HG02642 (cell line): ENCODE data around the gene SLC16A8.
"Not testable (repeated sequence)": the region's sequence is repeated elsewhere in the genome, so short reads cannot be mapped to it uniquely, and the experiment has no call there.

Experiments
- ATAC-seq: cut with Tn5 transposase; IDR thresholded peaks from one replicate; pipeline ENCODE4 v1.9.1; 2021; ENCODE audit warnings: mild to moderate bottlenecking; ENCODE audit not compliant: unreplicated experiment, poor library complexity

Gene SLC16A8

DNA sequence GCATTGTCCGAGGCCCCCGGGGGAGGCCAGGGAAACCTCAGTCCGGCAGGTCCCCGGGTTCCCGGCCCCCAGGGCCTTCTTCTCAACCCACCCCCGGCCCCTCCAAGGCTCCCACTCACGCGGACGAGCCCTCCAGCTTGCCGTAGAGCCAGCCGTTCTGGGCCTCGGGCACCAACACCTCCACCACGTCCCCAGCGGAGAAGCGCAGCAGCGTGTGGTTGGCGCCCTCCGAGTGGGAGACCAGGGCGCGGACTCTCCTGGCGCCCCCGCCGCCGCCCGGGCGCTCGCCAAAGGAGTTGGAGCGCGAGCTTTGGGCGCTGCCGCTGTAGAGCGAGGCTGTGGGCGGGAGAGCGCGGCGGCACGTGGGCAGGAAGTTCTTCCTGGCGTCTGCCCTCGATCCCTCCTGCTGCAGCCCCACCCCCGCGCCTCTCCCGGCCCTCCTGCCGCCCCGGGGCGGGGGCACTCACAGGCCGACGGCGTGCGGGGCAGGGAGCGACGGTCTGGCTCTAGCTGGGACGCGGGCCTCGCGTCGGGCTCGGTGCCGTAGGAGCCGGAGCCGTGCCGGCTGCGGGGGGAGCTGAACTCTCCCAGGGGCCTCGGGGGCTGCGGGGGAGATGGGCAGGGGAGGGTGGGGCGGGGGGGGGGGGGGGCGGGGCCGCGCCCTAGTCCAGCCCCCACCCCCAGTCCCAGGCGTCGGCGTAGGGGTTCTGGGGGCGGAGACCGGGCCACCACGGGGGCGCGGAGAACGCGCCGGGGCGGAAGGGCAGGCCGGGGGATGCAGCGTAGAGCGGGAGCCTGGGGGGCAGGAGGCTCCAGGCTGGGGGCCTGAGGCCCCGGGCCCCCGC is 4.9 kb upstream of the SLC16A8 start:
- ATAC-seq = no peak

DNA sequence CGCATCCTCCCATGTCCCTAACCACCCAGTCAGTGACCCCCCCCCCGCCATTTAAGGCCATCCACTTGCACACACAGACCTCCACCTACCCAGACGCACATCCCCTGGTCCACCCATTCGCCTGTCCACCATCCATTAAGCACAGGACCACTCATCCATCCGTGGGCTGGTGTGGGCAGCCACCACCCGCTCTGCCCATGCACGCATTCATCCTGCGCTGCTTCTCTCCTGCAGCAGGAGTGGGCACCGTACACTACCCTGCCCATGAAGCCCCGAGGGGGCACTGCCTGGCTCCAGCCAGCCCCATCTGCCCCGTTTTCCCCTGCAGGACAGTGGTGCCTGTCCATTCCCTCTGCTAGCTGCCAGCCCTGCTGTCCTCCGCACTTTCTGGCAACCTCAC is 3.9 kb upstream of the SLC16A8 start:
- no peak for ATAC-seq

DNA sequence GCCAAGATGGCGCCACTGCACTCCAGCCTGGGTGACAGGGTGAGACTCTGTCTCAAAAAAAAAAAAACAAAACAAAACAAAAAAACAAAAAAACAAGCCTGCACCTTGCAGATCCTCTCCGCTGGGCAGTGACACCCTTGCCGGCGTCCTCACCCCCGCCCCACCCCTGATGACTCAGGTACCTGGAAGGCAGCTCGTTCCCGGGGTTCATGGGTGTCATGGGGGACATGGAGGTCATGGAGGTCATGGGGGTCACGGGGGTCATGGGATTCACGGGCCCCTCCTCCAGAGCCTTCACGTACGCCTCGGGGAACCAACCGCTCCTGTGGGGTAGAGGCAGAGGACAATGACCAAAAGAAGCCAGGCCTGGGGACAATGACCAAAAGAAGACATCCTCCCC is 3.0 kb upstream of the SLC16A8 start:
- ATAC-seq = no peak

DNA sequence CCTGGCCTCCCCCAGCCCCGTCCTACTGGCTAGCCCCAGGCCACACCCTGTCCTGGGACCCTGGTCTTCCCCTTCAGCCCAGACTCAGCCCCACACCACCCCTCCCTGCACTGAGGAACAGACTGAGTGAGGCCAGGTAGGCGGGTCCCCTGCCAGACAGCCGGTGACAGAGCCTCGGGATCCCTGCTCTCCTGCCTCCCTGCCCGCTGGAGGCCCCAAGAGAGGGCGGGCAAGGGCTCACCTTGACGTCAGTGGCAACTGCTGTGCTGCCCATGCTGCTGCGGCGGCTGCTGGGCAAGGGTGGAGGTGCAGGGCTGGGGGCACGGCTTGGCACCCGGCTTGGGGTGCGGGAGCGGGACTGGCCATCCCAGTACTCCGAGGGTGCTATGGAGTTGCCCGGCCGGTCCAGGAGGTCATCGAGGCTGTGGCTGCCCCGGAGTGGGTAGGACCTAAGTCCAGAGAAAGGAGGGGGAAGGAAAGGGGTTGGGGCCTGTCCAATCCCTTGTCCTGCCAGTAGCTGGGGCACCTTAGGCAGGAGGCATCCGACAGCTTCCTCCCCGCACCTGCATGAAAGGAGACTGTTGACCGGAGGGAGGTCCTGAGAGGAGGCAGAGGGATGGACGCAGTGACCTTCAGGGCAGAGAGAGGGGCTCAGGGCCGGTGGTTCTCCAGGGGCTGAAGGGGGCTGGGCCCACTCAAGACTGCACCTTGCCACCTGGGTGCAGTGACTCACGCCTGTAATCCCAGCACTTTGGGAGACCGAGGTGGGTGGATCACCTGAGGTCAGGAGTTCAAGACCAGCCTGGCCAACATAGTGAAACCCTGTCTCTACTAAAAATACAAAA is 2.2 kb upstream of the SLC16A8 start:
- ATAC-seq = no peak

DNA sequence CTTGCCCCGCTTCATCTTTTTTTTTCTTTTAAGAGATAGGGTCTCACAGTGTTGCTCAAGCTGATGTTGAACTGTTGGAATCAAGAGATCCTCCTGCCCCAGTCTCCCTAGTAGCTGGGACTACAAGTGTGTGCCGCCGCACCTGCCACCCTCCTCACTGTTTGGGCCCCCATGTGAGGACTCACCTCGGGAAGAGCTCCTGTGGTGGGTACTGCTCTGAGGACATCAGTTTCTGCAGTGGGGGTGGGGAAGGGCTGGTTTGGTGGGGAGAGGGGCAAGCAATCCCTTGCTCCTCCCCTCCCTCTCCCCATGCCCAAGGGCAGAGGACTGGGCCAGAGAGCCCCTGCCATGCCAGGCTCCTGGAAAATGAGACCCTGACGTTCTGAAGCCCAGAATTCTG is 1.5 kb upstream of the SLC16A8 start:
- ATAC-seq = no peak

DNA sequence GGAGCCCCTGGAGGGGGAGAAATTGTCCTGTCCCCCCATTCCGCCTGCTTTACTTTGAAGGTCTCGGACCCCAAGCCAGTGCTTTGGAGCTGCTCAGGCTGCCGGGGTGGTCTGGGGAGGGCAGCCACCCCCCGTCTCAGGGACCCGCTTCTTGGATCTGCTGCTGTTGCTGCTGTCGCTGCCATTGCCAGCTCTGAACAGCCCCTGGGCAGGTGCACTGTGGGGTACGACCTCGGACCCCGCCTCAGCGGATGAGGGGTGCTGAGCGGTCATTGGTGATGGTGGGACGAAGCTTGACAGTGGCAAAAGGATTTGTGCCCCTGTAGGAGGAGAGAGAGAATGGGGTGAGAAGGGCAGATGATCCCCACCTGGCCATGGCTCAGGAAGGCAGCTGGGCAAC is 1.1 kb upstream of the SLC16A8 start:
- no peak for ATAC-seq

DNA sequence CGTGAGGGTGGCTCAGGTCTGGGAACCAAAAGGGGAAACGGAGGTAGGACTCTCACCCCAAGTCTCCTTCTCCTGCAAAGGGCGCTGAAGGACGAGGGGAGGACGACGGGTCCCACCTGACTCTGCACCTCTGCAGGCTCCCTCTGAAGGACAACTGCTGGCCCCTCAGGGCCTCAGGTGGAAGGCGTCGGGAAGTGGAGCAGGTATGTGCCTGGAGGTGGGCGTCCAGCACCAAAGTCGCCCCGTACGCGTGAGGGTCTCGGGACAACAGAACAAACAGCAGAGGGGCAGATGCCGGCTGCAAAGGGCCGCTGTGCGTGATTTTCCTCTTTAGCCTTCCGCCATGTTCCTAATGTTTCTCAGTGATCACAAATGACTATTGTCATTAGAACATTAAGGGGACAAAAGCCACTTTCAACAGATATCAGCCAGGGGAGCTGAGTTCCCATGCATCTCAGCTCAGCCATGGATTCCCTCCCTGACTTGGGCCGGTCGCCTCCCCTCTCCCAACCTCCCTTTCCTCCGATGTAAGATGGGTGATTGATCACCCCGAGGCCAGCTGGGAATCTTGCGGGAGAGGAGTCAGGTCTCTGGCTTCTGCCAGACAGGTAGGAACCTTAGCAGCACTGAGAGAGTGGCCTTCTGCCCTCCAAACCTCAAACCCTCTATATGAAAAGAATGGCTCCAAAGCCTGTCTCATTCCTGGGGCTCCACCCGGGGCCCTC is 836 bp downstream of the SLC16A8 start:
- no peak for ATAC-seq

DNA sequence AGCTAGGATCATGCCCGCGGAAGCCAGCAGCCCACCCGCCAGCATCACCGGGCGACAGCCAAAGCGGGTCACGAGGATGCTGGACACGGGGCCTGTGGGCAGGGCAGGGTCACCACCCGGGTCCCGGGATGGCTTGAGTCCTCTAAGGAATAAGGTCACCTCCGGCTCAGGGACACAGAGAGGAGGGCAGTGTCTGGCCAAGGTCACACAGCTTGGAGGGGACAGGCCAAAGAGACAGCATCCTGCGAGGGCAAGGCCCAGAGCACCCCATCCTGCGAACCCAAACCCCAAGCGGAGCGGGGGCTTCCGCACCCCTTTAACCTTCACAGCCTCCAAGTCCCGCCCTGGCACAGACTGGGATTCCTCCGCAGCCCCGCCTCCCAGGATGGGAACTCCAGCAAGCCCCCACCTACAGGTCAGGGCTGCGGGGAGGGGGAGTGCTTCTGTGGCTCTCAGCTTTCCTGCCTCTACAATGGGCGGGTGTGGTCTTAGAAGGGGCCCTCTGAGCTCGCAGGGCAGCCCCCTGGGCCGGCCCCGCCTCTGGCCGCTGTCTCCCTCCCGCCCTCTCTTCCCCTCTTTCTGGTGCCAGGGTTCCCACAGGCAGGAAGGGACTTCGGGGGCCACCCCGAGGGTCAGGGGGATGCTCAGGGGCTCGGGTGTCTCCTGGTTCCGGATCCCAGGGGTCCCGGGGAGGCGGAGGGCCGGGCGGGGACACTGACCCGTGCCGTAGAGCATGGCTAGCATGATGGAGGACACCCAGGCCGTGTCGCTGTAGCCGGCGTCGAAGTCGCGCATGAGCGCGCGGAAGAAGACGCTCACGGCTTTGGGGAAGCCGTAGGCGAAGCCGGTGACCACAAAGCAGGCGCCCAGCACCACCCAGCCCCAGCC is 1.8 kb downstream of the SLC16A8 start:
- ATAC-seq = no peak

DNA sequence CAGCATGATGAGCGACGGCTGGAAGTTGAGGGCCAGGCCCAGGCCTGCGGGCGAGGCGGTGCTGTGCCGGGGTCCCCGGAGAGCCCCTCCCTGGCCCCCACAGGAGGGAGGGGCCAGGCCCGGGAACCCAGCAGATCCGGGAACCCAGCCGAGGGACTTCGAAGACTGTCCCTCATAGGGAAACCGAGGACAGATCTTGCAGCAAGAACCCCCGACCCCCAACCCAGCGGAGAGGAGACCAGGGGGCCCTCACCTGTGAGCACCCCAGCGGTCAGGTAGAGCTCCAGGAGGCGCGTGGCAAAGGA is 2.4 kb downstream of the SLC16A8 start:
- ATAC-seq = no peak

DNA sequence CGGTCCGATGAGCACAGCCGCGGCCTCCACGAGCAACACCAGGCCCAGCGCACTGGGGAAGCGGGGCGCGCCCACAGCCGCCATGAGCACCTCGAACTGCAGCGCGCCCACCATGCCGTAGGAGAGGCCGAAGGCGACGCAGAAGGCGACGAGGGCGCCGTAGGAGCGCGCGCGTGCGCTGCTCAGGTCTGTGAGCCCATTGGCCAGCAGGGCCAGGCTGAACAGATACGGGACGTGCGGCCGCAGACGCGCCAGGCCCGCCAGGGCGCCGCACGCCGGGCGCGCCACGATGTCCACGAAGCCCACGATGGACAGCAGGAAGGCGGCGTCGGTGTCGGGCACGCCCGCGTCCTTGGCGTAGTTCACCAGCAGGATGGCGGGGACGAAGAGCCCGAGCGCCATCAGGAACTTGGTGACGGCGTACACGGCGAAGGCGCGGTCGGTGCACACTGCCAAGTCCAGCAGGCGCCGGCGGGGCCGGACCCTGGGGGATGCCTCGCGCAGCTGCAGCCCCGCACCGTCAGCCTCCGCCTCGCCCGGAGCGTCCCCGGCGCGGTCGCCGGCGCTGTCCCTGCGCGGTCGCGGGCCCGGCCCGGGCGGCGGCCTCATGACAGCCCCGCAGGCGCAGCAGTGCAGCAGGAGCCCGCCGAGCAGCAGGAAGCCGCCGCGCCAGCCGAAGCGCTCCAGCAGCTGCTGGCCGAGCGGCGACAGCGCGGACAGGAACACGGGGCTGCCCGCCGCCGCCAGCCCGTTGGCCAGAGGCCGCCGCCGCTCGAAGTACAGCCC is 2.9 kb downstream of the SLC16A8 start:
- no peak for ATAC-seq

DNA sequence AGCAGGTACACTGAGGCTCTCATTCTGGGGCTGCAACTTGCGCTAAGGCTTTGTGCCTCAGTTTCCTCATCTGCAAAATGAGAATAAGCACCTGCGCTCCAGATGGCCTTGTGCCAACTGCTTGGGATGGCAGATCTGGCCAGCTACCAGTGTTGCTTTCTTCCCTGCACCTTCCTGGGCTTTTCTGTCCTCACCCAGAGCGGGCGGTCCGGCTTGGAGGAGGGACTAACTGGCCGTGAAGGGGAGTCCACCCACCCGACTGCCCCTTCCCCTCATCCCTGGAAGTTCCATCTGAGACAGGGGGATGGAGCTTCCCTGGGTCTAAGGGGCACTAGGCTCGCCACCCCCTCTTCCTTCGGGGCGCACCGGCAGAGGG is 3.5 kb downstream of the SLC16A8 start:
- ATAC-seq = no peak

DNA sequence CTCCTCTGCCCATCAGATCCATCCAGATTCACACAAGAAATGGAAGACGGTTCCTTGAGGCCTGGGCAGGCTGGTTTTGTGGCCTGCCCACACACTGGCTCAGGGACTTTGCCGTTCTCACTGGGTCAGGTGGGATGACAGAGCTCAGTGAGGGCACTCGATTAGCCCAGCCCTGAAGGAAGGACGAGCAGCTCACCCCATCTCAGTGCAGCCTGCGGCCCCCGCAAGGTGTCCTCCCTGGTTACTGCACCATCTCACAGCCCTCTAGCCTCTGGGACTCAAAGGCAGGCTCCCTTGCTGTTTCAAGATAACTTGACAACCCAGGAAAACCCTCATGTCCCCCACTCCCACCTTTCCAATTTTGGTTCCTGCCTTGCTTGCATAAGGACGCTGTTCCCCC is 4.2 kb downstream of the SLC16A8 start:
- no peak for ATAC-seq

DNA sequence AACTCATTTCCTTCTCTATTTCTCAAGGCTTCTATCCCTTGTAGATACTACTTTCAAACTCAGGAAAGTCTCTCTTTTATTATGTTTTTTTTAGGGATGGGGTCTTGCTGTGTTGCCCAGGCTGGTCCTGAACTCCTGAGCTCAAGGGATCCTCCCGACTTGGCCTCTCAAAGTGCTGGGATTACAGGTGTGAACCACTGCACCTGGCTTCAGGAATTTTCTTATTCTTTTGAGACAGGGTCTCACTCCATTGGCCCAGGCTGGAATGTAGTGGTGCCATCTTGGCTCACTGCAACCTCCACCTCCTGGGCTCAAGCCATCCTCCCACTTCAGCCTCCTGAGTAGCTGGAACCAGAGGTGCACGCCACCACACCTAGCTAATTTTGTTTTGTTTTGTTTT is 4.8 kb downstream of the SLC16A8 start:
- ATAC-seq = not testable (repeated sequence)

DNA sequence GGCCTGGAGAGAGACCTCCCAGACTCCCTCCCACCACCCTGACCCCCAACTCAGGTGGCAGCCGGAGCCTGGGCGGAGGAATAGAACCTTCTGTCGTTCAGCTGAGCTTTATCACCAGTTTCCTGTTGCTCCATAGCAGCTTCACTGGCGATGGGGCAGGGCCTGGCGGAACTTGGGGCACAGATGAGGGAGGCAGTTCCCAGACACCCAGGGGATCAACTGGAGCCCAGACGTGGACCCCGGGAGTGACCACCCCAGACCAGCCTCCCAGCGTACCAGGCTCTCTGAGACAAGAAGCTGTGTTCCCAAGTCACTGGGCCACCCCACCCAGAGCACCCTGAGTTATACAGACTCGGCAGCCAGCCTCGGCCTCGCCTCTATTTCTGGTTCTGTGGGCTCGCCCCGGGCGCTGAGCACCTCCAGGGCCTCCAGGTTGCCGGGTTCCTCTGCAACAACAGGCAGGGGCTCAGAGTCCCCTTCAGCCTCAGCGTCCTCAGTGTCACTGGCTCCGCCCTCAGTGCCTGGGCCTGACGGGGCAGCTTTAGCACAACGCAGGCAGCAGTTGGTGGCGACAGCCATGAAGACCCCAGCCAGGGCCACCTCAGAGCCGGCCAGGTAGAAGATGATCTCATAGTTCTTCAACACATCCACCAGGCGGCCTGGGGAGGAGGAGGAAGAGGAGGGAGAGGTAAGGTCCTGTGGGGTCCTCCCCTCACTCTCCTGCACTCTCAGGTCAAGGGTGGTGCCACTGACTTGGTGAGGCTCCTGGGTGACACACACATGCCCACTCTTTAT is 5.7 kb downstream of the SLC16A8 start:
- no peak for ATAC-seq

DNA sequence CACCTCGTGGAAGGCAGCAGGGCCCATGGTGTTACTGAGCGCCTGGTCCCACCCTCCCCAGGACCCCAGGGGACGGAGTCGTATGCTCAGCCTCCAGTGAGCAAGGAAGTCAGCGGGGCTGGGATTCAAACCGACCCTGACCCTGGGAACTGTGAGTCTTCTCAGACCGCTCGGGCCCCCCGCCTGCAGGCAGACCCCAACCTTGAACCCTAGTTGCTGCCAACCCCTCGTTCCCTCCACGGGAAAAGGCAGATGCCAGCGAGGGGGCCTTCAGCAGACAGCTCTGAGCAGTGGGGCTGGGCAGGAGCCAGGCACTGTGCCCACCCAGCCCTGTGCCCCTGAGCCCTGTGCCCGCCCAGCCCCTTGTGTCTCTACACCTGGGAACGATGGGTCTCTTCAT is 6.4 kb downstream of the SLC16A8 start:
- ATAC-seq = no peak

DNA sequence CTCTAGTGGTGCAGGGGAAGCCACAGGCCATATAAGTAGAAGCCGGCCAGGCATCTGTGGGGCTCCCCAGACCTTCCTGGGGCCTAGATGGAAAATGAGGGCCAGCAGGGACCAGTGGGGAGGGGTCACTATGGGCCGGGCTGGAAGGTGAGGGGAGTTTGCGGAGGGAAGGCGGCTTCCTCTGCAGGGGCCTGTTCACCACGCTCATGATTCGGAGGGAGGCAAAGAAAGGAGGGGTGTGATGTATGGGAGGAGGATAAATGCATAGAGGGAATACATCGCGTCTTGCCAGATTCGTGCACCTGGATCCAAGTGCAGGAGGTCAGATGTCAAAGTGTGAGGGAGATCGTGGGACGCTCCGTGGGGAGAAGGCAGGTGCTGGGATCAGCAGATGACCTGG is 6.9 kb downstream of the SLC16A8 start:
- no peak for ATAC-seq

DNA sequence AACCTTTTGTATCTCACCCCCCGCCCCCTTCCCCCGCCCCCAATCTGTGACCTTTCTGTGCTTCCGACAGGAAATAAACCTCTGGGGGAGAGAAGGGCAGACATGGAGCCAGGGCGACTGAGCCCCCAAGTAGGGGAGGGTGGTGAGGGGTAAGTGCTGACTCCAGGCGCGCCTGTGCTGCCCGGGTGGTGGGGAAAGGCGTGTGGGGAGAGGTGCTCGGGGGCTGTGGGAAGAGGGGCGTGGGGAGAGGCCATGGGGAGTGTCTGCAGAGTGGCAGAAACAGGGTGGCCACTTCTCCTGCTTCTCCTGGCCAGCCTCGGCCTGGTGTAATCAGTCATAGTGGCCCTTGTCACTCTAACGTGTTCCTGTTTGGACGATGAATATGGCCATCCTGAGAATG is 8.0 kb downstream of the SLC16A8 start:
- ATAC-seq = no peak

DNA sequence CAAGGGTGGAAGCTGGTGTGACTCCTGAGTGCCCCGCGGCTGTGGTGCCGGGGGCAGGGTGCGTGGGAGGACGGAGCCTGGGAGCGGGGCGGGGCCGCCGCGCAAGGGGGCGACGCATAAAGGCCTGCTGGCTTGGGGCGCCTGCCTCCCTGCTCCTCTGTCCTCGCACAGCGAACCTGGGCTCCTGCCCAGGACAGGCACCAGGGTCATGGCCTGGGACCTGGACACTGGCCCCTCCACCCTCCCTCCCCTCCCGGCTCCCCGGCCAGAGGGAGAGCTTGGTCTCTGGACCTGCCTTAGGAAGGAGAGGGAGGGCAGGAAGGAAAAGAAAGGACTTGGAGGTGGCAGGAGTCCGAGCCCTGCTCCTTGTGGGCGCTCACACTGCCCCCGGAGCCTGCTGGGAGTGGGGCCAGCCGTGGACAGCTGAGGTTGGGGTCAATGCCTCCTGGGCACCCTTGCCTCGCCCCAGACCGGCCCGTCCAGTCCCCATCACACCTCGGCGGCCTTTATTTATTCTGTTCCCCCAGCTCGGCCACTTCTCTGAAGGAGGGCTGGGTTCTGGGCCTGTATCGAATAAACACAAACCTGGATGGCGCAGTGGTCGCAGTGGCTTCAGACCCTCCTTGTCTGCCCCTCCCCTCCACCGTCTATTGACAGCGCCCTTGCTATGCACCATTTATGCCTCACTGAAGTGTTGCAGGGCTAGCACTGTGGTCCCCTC is 8.7 kb downstream of the SLC16A8 start:
- ATAC-seq = no peak
